NK-92 treated with Interleukin-12 subunit alpha and Interleukin-12 subunit beta, amount 100 ng/mL, for 24 hours (cell line): ENCODE data around the gene POU3F1.

Source experiments
- DNase-seq: peaks from one replicate; lab custom pipeline; 2025; lab: John Stamatoyannopoulos, UW

Gene POU3F1

DNA sequence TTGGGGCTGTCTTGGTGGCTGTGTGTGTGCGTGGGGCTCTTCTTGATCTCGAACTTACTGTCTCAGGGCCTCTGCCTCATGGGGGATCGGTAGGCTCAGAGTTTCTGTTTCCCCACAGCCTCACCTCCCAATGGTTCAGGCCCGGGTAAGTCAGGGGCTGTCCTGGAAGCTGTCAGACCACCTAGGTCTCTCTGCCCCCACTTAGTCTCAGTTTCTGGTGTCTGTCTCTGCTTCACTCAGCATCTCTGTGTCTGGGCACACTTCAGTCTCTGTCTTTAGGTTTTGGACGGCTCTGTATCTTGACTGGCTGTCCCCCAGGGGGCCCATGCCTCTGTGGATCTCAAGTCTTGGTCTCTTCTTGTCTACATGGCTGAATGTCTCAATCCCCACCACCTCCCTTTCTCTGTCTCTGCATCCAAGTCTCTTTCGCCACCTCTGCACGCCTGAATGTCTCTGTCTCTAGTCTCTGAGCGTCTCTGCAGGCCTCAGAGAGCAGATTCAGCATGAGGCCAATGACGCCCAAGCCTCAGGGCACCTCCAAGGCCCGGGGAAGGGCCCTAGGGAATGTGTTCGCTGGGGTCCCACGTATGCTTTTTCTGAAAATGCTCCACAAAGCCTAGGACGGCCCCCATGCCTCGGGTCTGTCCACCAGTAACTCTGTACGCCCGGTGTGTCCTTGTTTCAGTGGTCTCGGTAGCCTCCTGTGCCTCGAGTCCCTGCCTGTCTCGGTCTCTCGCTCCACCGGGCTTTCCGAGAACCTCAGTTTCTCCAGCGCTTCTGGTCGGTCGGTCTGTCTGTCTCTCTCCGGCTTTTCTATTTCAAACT is 42.1 kb downstream of the POU3F1 start:
- DNase-seq = no peak

DNA sequence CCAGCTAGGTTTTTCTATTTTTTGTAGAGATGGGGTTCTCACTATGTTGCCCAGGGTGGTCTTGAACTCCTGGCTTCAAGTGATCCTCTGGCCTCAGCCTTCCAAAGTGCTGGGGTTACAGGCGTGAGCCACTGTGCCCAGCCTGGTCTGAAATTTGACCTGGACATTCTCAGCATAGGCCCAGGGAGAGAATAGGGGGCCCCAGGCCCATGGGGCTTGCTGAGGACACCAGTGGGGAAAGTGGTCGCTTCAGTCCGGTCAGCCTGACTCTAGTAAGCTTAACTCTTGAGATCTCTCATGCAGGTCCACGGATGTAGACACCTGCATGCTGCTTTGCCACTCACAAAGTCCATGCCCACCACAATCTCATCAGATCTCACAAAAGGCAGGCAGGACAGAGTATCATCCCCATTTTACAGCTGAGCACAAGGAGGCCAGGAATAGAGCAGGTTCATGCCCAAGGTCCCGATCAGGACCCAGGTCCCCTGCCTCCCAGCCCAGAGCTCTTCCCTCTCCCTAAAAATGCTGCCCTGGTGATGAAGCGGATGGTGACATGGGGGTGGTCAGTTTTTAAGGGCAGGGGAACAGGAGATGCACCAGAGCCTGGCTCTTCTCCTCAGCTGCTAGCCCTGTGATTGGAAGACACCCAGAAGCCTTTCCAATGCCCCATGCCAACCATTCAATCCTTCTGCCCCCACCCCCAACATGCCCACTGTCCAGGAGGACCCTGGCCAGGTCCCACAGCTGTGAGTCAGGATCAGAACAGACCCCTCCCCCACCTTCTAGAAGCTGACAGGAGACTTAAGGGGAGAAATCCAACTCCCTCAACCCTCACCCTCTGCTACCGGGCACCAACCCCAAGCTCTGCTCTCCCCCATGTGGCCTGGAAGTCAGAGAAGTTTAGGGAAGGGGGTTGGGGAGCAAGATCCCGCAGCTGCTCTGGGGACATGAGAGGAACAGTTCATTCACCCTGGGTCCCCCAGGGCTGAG is 43.0 kb downstream of the POU3F1 start:
- DNase-seq = no peak

DNA sequence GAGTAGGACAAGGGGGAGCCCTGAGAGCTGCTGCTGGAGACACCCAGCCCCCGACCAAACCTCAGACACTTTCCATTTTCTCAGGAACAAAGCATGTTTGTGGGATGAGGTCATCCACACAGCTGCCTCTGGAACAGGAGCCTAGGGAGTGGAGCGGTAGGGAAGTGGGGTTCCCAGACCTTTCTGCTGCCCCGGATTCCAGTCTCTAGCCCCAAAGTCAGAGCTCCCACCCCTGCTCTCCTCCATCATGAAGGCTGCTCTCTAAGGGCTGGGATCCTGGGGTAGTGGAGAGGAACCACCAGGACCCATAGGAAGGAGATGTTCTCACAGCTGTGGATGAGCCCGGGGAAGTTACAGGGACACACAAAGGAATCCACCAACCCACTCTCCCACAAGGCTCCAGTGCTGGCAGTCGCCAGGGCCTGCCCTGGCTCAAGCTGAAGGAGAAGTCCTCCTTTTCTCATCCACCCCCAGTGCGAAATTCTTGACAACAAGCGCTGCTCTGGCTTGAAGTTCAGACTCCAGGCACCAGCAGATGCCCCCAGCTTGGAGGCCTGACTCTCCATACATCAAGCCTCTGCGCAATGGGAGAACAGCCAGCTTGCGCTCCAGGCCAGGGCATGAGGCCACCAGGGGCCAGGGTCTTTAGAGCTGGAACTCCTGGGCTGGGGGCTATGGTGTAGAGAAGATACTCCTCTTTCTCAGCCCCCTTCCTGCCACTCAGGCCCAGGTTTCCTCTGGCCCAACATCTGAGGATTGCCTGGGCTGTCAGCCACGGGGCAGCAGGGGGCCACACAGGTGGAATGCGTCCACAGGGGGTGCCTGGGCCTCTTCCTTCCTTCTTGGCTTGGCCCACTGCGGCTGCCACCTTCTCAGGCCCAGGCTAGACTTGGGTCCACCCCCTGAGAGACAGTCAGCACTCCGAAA is 45.8 kb downstream of the POU3F1 start:
- no peak for DNase-seq

DNA sequence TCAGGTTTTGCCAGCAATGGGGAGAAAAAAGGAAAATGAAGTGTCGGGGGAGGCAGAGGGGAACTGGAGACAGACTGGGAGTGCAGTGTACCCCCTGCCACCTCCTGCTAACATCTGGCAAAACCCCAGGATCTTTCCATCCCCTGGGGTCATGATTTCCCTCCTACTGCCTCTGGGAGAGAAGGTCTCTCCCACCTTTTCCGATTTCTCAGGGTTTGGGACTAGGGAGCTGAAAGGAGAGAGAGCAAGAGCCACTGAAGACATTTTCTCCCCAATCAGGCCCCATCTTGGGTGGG is 46.4 kb downstream of the POU3F1 start:
- no peak for DNase-seq

DNA sequence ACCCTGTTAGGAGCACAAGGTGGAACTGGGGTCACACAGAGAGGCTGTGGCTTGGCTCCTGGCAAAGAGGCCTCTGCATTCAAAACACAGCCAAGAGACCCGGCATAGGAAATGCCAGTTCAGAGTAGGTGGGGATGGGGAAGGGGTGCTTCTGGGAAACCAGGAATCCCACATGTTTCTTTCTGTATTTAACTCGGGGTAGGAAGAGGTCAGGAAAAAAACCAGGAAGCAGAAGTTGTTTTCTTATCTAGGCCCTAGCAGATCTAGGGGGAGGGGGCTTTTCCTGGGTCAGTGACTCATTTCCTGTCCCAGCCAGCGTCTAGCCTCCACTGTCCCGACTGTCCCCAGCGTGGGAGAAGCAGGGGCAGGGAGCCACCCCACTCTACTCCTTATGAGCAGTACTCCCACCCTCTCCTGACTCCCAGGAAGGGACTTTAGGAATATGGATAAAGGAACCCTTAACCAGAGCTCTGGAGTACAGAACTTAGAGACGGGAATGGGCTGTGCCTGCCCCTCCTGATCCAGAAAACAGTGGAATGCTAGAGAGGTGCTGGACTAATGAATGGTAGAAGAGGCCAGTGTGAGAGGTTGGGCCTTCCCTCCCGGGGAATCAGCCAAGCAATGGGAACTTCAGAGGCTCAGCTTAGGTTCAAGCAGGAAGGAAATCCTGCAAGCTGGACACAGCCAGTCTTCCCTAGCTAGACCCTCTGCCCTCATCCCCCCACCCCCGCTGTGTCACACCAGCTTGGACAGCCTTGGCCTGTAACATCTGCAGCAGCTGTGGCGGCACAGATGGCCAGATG is 47.0 kb downstream of the POU3F1 start:
- no peak for DNase-seq

DNA sequence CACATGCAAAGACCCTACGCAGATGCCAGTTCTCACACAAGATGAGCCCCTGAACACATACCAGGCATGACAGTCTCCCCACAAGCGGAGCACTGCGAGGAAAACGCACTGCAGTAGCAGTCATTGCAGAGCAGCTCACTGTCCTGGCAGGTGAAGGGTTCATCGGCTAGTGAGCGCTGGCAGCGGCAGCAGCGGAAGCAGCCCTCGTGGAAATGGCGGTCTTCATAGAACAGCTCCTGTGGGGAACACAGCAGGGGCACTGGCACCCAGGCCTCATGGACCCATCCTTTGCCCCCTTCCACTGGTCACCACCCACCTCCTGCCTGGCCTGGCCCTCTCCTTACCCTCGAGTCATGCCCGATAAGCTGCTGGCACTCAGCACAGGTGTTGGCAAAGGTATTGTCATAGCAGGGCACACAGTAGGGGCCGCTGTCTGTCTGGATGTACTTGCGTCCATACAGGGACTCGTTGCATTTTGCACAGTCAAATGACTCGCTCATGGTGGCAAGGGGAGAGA is 47.6 kb downstream of the POU3F1 start:
- DNase-seq = no peak

DNA sequence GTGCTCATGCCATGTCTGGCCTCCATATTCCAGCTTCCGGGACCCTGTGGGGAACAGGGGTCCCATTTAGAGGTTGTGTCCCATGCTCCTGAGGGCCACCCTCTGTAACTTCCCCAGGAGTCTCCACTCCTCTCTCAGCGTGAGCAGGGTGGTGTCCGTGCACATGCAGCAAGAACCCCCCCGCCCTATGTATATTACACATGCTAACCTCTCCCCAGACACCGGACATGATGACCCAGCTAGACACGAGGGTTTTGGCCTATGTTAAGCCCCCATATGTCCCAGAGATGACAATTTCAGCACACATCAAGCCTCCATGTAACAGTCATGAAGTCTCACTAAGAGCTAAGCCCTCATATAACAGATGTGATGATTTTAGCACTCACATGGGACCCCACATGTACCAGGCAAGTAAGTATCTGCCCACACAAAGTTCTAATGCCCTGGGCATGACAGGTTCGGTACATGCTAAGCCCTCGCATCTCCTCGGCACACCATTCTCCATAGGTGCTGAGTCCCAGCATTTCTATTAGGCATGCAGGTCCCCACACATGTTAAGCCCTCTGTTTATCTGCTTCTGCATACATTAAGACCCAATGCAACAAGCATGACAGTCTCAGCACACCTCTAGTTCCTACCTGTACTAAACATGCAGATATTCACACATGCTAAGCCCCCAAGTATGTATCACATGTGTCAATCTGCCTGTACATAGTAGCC is 48.3 kb downstream of the POU3F1 start:
- DNase-seq = no peak

DNA sequence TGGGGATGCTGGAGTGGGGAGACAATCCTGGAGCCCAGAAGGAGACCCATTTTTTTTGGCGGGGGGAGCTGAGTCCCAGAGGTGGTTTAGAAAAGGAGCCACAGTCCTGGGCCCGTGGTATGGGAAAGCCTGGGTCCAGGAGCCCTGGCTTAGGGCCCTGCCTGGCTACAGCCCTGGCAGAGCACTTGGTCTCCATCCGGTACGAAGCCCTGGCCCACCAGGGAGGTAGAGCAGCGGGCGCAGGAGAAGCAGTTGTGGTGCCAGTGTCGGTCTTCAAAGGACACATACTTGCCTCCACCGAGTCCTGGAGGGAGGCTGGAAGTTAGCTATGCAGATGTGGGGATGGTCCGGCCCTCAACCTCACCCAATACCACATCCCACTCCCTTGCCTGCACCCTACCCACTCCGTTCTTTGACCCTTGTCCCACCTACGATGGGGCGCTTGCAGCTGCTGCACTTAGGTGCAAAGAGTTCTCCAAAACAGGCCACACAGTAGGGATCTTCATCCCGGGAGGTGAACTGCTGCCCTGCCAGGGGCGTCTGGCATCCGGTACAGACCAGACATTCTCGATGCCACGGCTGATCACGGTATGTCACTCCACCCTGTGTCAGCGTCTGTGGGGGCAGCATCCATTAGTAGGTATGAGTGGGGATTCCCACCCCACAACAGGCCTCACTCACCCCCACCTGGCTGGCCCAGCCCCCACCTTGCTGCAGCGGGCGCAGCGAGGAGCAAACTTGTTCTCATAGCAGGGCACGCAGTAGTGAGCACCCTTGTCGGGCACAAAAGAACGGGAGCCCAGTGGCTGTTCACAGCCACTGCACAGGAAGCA is 49.1 kb downstream of the POU3F1 start:
- DNase-seq = no peak

DNA sequence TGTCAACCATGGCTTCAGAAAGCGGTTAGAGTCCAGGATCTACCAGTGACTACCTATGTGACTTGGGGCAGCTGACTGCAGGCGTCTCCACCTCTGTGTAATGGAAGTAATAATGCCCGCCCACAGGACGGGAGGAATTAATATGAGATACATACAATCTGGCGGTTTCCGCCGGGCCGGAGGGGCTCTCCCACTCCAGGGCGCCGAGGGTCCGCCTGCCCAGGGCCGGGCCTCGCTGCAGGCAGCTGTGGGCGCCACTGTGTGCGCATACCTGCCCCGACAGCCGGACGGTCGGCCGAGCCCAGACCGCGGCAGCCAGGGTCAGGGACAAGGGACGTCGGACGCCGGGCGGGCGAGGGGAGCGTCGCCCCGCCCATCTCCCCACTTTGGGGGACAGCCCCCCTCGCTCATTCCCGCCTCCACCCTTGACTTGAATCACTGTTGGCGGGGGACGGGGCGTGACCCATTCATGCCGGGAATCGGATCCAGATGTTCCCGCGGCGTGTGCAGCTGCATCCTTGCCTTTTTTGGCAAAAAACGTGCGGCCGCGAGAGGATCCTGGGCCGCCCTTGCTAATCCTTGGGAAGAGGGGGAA is 50.7 kb downstream of the POU3F1 start:
- no peak for DNase-seq

DNA sequence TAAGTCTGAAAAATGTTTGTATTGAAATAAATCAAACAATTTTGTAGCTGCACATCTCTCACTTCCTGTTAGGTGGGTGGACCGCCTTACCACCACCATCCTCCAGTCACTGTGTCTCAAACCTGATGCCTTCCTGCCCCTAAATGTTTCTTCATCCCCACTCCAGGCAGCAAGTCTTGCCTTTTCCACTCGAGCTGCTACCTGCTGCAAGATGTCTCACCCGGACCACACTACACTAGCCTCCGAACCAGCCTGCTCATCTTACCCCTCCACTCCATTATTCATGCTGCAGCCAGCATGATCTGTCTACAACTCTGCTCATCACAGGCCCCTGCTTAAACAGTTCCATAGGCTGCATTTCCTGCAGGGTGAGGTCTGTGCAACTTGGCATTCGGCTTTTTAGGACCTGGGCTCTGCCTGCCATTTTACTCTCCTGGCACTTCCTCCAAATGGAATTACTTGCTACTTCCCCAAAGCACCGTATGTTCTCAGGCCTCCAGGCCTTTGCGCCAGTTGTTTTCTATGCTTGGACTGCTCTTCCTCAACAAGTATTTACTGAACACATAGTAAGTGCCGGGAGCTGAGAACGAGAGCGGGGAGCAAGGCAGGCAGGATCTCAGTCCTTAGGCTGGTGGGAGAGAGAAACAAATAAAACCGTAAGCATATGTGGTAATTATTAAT is 51.6 kb downstream of the POU3F1 start:
- no peak for DNase-seq
